ENCODE data around the gene ANXA7.
"Not testable (repeated sequence)": the region's sequence is repeated elsewhere in the genome, so short reads cannot be mapped to it uniquely, and the experiment has no call there.

GRCh38 chr10:73325290-73325689 lies 88.6 kb downstream of the ANXA7 start:
- TF ChIP-seq CTCF, POLR2A (IDR thresholded peaks at IDR 0.05): not testable (repeated sequence)
